ENCODE results near the gene FOXL2. TPM values are rescaled to one million over a fixed set of nuclear protein-coding genes. Genes with fewer than 3 reads are reported as not detected.

The FOXL2 gene
- total and polyA plus RNA-seq, 4 donors: 0.14 TPM; not detected in 3

- WGBS, 2 donors: 66 to 69% methylated on average over 6 of the region's 6 CpGs
- Histone ChIP-seq H3K36me3 (ENCODE audit: control insufficient read depth in 4 of 4, insufficient read depth in 4 of 4, low read length in 4 of 4) (no peaks in the 10 kb centered on the region), H3K9me3 (ENCODE audit: control insufficient read depth in 4 of 4, insufficient read depth in 3 of 4, low read length in 3 of 4) (peaks cover 0 to 5% (median 0%) of the 10 kb centered on the region in 4 donors), H3K4me3 (no peak overlapping the region), H3K27me3 (ENCODE audit: control insufficient read depth in 3 of 3, insufficient read depth in 3 of 3, low read length in 2 of 3) (peaks cover 0 to 5% (median 0%) of the 10 kb centered on the region in 3 donors), H3K27ac (ENCODE audit: low read depth in 1 of 2, low read length in 1 of 2) (no peak overlapping the region), H3K4me1 (ENCODE audit: control insufficient read depth in 5 of 5, insufficient read depth in 5 of 5, low read length in 5 of 5) (peaks cover 0 to 2% (median 0%) of the 10 kb centered on the region in 5 donors), H3K9ac (ENCODE audit: insufficient read depth in 1 of 2, low read length in 2 of 2) (no peak overlapping the region)
- ATAC-seq (ENCODE audit: insufficient read depth, low FRiP score) (no peak), DNase-seq (no peak)
- no peak for TF ChIP-seq CTCF (IDR thresholded peaks at IDR 0.05; ENCODE audit: control extremely low read depth, extremely low read depth)
Measured at GRCh38 chr3:138971766-138972320, 24.9 kb upstream of the FOXL2 start.

GRCh38 chr3:138964923-138965322 lies 18.0 kb upstream of the FOXL2 start:
- Histone ChIP-seq H3K4me1 (ENCODE audit: control insufficient read depth in 5 of 5, insufficient read depth in 5 of 5, low read length in 5 of 5) (peaks cover 0 to 7% (median 0%) of the 10 kb centered on the region in 5 donors), H3K9ac (ENCODE audit: insufficient read depth in 1 of 2, low read length in 2 of 2) (no peak overlapping the region), H3K4me3 (no peak overlapping the region), H3K27me3 (ENCODE audit: control insufficient read depth in 3 of 3, insufficient read depth in 3 of 3, low read length in 2 of 3) (peaks cover 12 to 23% (median 23%) of the 10 kb centered on the region in 3 donors), H3K27ac (ENCODE audit: low read depth in 1 of 2, low read length in 1 of 2) (no peak overlapping the region), H3K9me3 (ENCODE audit: control insufficient read depth in 4 of 4, insufficient read depth in 3 of 4, low read length in 3 of 4) (peaks cover 0 to 10% (median 5%) of the 10 kb centered on the region in 4 donors), H3K36me3 (ENCODE audit: control insufficient read depth in 4 of 4, insufficient read depth in 4 of 4, low read length in 4 of 4) (no peaks in the 10 kb centered on the region)
- ATAC-seq (ENCODE audit: insufficient read depth, low FRiP score): no peak
- TF ChIP-seq CTCF (IDR thresholded peaks at IDR 0.05; ENCODE audit: control extremely low read depth, extremely low read depth): no peak
- DNase-seq: no peak

GRCh38 chr3:138964264-138964663 lies 17.3 kb upstream of the FOXL2 start:
- DNase-seq: no peak
- H3K9ac ChIP-seq (ENCODE audit: insufficient read depth in 1 of 2, low read length in 2 of 2): no peak overlapping the region
- H3K27me3 ChIP-seq (ENCODE audit: control insufficient read depth in 3 of 3, insufficient read depth in 3 of 3, low read length in 2 of 3): peaks cover 12 to 29% (median 28%) of the 10 kb centered on the region in 3 donors

More at GRCh38 chr3:138964264-138964663, 17.3 kb upstream of the FOXL2 start:
- Histone ChIP-seq H3K36me3 (ENCODE audit: control insufficient read depth in 4 of 4, insufficient read depth in 4 of 4, low read length in 4 of 4) (no peaks in the 10 kb centered on the region), H3K9me3 (ENCODE audit: control insufficient read depth in 4 of 4, insufficient read depth in 3 of 4, low read length in 3 of 4) (peaks cover 0 to 10% (median 5%) of the 10 kb centered on the region in 4 donors), H3K4me1 (ENCODE audit: control insufficient read depth in 5 of 5, insufficient read depth in 5 of 5, low read length in 5 of 5) (peaks cover 0 to 7% (median 0%) of the 10 kb centered on the region in 5 donors), H3K27ac (ENCODE audit: low read depth in 1 of 2, low read length in 1 of 2) (no peak overlapping the region), H3K4me3 (no peak overlapping the region)
- no peak for ATAC-seq (ENCODE audit: insufficient read depth, low FRiP score)
- TF ChIP-seq CTCF (IDR thresholded peaks at IDR 0.05; ENCODE audit: control extremely low read depth, extremely low read depth): no peak
- 86 to 94% methylated on average over 2 of the region's 2 CpGs for WGBS, 2 donors

Data from lung (tissue), 12 donors.